HG02938 (cell line): ENCODE measurements around the gene BLOC1S3.
"Not testable (repeated sequence)": the region's sequence is repeated elsewhere in the genome, so short reads cannot be mapped to it uniquely, and the experiment has no call there.

Experiments
- ATAC-seq: cut with Tn5 transposase; IDR thresholded peaks from one replicate; pipeline ENCODE4 v1.9.1; 2021; ENCODE audit warnings: mild to moderate bottlenecking, moderate library complexity; ENCODE audit not compliant: unreplicated experiment

BLOC1S3 gene

DNA sequence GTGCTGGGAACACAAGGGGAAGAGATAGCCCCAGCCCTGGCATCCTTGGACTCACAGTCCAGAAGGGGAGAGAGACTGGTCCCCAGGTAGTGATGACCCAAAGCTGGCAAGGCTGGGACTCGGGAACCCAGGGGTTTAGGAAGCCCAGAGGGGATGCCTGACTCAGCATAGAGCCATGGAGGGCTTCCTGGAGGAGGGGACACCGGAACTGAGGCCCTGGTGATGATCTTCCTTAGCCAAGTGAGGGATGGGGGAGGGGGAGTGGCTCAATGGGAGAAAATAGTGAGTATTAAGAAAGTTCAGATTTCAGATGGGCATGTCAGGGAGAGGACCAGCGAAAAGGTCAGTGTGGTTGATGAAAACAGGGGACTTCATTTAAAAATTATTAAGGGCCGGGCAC, 39.8 kb downstream of the BLOC1S3 start:
- ATAC-seq = no peak

DNA sequence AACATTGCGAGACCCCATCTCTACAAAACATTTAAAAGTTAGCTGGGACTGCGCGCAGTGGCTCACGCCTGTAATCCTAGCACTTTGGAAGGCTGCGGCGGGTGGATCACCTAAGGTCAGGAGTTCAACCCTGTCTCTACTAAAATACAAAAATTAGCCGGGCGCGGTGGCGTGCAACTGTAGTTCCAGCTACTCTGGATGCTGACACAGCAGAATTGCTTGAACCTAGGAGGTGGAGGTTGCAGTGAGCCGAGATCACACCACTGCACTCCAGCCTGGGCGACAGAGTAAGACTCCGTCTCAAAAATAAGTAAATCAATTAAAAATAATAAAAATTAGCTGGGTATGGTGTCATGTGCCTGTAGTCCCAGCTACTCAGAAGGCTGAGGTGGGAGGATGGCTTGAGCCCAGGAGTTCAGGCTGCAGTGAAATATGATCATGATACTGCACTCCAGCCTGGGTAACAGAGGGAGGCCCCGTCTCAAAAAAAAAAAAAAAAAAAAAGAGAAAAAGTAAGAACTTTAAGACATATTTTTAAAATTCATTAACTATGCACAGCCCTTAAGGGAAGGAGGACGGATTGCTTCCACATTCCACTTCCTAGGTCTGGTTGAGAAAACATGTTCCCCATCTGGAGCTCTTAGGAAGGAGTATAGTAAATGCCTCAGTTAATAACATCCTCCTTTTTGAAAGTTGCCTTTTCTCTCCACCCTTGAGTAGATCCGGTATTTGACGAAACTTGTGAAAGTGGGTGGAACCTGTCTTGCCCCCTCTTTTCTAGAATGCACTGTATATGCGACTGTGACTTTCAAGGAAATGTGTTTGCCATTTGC, 40.5 kb downstream of the BLOC1S3 start:
- ATAC-seq = no peak

DNA sequence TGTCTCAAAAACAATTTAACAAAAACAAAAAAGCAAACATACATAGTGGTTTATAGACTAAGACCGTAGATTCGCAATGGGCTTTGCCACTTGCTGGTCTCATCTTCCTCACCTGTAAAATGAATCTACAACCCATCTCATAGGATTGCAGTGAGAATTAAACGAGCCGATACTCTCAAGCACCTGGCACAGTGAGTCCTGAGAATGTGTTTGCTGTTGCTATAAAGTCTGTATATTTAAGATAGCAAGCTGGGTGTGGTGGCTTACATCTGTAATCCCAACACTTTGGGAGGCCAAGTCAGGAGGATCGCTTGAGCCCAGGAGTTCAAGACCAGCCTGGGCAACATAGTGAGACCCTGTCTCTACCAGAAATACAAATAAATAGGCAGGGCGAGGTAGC, 44.1 kb downstream of the BLOC1S3 start:
- no peak for ATAC-seq

DNA sequence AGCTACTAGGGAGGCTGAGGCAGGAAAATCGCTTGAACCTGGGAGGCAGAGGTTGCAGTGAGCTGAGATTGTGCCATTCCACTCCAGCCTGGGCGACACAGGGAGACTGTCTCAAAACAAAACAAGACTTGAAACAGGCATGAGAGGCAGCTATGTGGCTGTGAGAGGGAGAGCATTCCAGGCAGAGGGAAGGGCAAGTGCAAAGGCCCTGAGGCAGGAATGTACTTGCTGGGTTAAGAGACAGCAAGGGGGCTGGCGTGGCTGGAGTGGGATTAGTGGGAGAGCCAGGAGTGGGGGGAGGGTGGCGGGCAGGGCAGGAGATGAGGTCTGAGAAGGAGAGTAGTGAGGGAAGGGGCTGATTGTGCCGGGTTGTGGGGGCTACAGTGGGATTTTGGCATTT, 45.3 kb downstream of the BLOC1S3 start:
- ATAC-seq = no peak

DNA sequence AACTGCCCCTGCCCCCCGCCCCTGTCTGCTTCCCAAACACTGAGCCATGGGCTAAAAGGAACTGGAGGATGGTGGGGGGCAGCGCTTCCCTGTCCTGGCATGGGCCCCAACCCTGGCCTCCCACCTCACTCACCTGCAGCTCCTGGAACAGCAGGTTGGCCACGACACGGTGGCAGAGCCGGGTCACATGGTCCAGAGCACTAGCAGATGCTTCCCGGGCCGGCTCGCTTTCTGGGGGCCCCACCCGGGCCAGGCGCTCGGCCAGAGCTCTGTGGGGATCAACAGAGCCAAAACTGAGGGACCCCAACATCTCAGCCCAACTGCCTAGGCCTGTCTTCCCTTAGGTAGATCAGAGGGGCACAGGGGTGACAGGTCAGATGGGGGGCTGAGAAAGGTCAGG, 46.1 kb downstream of the BLOC1S3 start:
- no peak for ATAC-seq

DNA sequence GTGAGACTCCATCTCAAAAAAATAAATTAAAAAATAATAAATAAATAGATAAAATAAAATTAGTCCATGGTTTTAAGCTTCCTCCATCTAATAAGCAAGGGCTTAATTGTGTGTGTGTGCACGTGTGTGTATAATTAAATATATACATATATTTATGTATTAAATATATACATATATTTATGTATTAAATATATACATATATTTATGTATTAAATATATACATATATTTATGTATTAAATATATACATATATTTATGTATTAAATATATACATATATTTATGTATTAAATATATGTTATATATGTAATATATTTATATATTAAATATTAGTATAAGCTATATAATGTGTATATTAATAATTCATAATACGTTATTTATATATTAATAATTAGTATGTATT, 50.5 kb downstream of the BLOC1S3 start:
- not testable (repeated sequence) for ATAC-seq
